HG03045 (cell line): ENCODE measurements around the gene CPED1.
"Not testable (repeated sequence)": the region's sequence is repeated elsewhere in the genome, so short reads cannot be mapped to it uniquely, and the experiment has no call there.

Experiments used
- ATAC-seq: cut with Tn5 transposase; IDR thresholded peaks from one replicate; pipeline ENCODE4 v1.9.1; 2021; ENCODE audit warnings: mild to moderate bottlenecking, moderate library complexity; ENCODE audit not compliant: unreplicated experiment

The CPED1 gene

GRCh38 chr7:121274467-121274866 is 286.0 kb downstream of the CPED1 start:
- ATAC-seq, result no peak

- no peak for ATAC-seq
Observed at GRCh38 chr7:121275204-121275603, 286.7 kb downstream of the CPED1 start.

- no peak for ATAC-seq
Observed at GRCh38 chr7:121276313-121276712, 287.8 kb downstream of the CPED1 start.

GRCh38 chr7:121278120-121279021 is 289.9 kb downstream of the CPED1 start:
- peak; percentile 99 for ATAC-seq

GRCh38 chr7:121279060-121279620 is 290.6 kb downstream of the CPED1 start:
- no peak for ATAC-seq

- no peak for ATAC-seq
Observed at GRCh38 chr7:121279822-121280221, 291.3 kb downstream of the CPED1 start.

- no peak for ATAC-seq
Observed at GRCh38 chr7:121280656-121281055, 292.1 kb downstream of the CPED1 start.

GRCh38 chr7:121282129-121282528 is 293.6 kb downstream of the CPED1 start:
- ATAC-seq, result no peak

GRCh38 chr7:121285066-121285667 is 296.7 kb downstream of the CPED1 start:
- ATAC-seq, result no peak

GRCh38 chr7:121286186-121286585 is 297.7 kb downstream of the CPED1 start:
- no peak for ATAC-seq

- no peak for ATAC-seq
Observed at GRCh38 chr7:121286742-121287734, 298.5 kb downstream of the CPED1 start.

- ATAC-seq, result no peak
Observed at GRCh38 chr7:121288894-121289293, 300.4 kb downstream of the CPED1 start.

- not testable (repeated sequence) for ATAC-seq
Observed at GRCh38 chr7:121289930-121290329, 301.4 kb downstream of the CPED1 start.

GRCh38 chr7:121294448-121294992 is 306.0 kb downstream of the CPED1 start:
- ATAC-seq, result no peak

- no peak for ATAC-seq
Observed at GRCh38 chr7:121297843-121298242, 309.3 kb downstream of the CPED1 start.

- ATAC-seq, result no peak
Observed at GRCh38 chr7:121298831-121299239, 310.3 kb downstream of the CPED1 start.

- ATAC-seq, result no peak
Observed at GRCh38 chr7:121300685-121301420, 312.3 kb downstream of the CPED1 start.

- no peak for ATAC-seq
Observed at GRCh38 chr7:121301446-121302213, 313.1 kb downstream of the CPED1 start.

GRCh38 chr7:121302214-121302745 is 313.8 kb downstream of the CPED1 start:
- ATAC-seq, result peak; percentile 90
